SU-DHL-6 (cell line): ENCODE results near the gene KDM2A.

ENCODE experiments used
- H2AFZ ChIP-seq: fragments of 200-600 bp; sonication (generic); 2 replicates; pipeline ENCODE4 v1.6.1; 2014; ENCODE audit warnings: low read depth, mild to moderate bottlenecking, moderate library complexity, mixed read lengths, antibody characterized with exemption, low read length; ENCODE audit not compliant: severe bottlenecking
- H3F3A ChIP-seq: fragments of 200-600 bp; shearing (Covaris generic); 2 replicates; pipeline ENCODE4 v1.6.0; 2016; ENCODE audit warnings: antibody characterized with exemption, mild to moderate bottlenecking; ENCODE audit not compliant: insufficient read depth
- H3K27ac ChIP-seq: fragments of 200-600 bp; sonication (generic); 2 replicates; pipeline ENCODE4 v1.5.1; 2016; ENCODE audit warnings: low read depth, mild to moderate bottlenecking, low read length, moderate library complexity, mixed read lengths
- H3K27me3 ChIP-seq: fragments of 200-600 bp; sonication (generic), shearing (Covaris generic); 2 replicates; pipeline ENCODE4 v1.6.0; 2014; ENCODE audit warnings: mild to moderate bottlenecking, low read length
- H3K36me3 ChIP-seq: fragments of 200-600 bp; sonication (generic); 2 replicates; pipeline ENCODE4 v1.6.1; 2014; ENCODE audit warnings: mild to moderate bottlenecking, low read length, mixed read lengths
- H3K4me2 ChIP-seq: fragments of 300-600, 200-600 bp; shearing (Covaris generic), sonication (generic); 2 replicates; pipeline ENCODE4 v1.6.0; 2014; ENCODE audit warnings: low read length, low read depth, mild to moderate bottlenecking; ENCODE audit not compliant: poor library complexity, severe bottlenecking
- H3K4me3 ChIP-seq: fragments of 200-600 bp; sonication (generic); 2 replicates; pipeline ENCODE4 v1.5.1; 2014; ENCODE audit warnings: antibody characterized with exemption, low read length, mild to moderate bottlenecking, mixed read lengths; ENCODE audit not compliant: insufficient read depth, poor library complexity, severe bottlenecking
- H3K79me2 ChIP-seq: fragments of 200-600 bp; sonication (generic); 2 replicates; pipeline ENCODE4 v1.6.1; 2014; ENCODE audit warnings: mild to moderate bottlenecking, low read length, moderate library complexity; ENCODE audit not compliant: insufficient read depth
- H3K9ac ChIP-seq: fragments of 200-600 bp; sonication (generic); 2 replicates; pipeline ENCODE4 v1.7.0; 2014; ENCODE audit warnings: mild to moderate bottlenecking, low read length
- H3K9me2 ChIP-seq: fragments of 200-600 bp; sonication (generic); replicated peaks from 2 replicates; pipeline ENCODE4 v1.6.1; 2014; ENCODE audit warnings: low read length; ENCODE audit not compliant: insufficient read depth
- H3K9me3 ChIP-seq: fragments of 200-600 bp; sonication (generic); 2 replicates; pipeline ENCODE4 v1.6.1; 2014; ENCODE audit warnings: low read length, mixed read lengths; ENCODE audit not compliant: insufficient read depth
- H4K20me1 ChIP-seq: fragments of 200-600 bp; sonication (generic); 2 replicates; pipeline ENCODE4 v1.6.1; 2014; ENCODE audit warnings: low read depth, mild to moderate bottlenecking, antibody characterized with exemption, low read length, moderate library complexity, mixed read lengths
- CTCF ChIP-seq: fragments of 200-600 bp; sonication (generic); IDR thresholded peaks from one replicate; pipeline ENCODE4 v1.5.1; 2017; ENCODE audit warnings: antibody characterized with exemption, mild to moderate bottlenecking, low read length, moderate library complexity; ENCODE audit not compliant: insufficient read depth, poor library complexity, severe bottlenecking
- EZH2phosphoT487 ChIP-seq: fragments of 200-600 bp; sonication (generic), shearing (Covaris generic); conservative IDR thresholded peaks from 2 replicates; pipeline ENCODE4 v1.6.1; 2018; ENCODE audit warnings: mild to moderate bottlenecking, antibody characterized with exemption, low read length, moderate library complexity, mixed read lengths

KDM2A gene

GRCh38 chr11:67277231-67277961 is 158.3 kb downstream of the KDM2A start:
- Histone ChIP-seq H3K9ac (peak overlapping the region; percentile 73), H3K9me3 (no peaks in the 10 kb centered on the region), H4K20me1 (no peaks in the 10 kb centered on the region), H2AFZ (no peak overlapping the region), H3K36me3 (peaks cover 3% of the 10 kb centered on the region; the same call in 1 of the 2 replicates), H3K27ac (peak overlapping the region; percentile 97), H3K4me3 (peak overlapping the region; percentile 28), H3K9me2 (no peaks in the 10 kb centered on the region), H3F3A (peaks cover 18% of the 10 kb centered on the region), H3K27me3 (no peaks in the 10 kb centered on the region), H3K79me2 (peaks cover 67% of the 10 kb centered on the region), H3K4me2 (peak overlapping the region; percentile 73)
- TF ChIP-seq CTCF (no peak), EZH2phosphoT487 (no peak)

- peaks cover 3% of the 10 kb centered on the region; the same call in 1 of the 2 replicates for H3K36me3 ChIP-seq
- H3K9me3 ChIP-seq = no peaks in the 10 kb centered on the region
- H3K79me2 ChIP-seq = peaks cover 58% of the 10 kb centered on the region
- no peaks in the 10 kb centered on the region for H4K20me1 ChIP-seq
- H3K4me2 ChIP-seq = peak overlapping the region; percentile 73
- no peaks in the 10 kb centered on the region for H3K9me2 ChIP-seq
- H3K9ac ChIP-seq = peak overlapping the region; percentile 73
- H3K4me3 ChIP-seq = no peak overlapping the region
- peak overlapping the region; percentile 97 for H3K27ac ChIP-seq
- H2AFZ ChIP-seq = no peak overlapping the region
- H3F3A ChIP-seq = peaks cover 18% of the 10 kb centered on the region
- TF ChIP-seq EZH2phosphoT487 = no peak
- TF ChIP-seq CTCF = no peak
- H3K27me3 ChIP-seq = no peaks in the 10 kb centered on the region
These were observed 159.3 kb downstream of the KDM2A start for GRCh38 chr11:67278135-67278938.

- Histone ChIP-seq H3K9me3 (no peaks in the 10 kb centered on the region), H3K9me2 (no peaks in the 10 kb centered on the region), H3K27me3 (no peaks in the 10 kb centered on the region), H3K27ac (no peak overlapping the region), H3K9ac (no peak overlapping the region), H3K36me3 (peaks cover 3% of the 10 kb centered on the region; the same call in 1 of the 2 replicates), H3F3A (peaks cover 18% of the 10 kb centered on the region), H3K4me3 (no peak overlapping the region), H3K4me2 (no peak overlapping the region), H4K20me1 (no peaks in the 10 kb centered on the region), H3K79me2 (peaks cover 51% of the 10 kb centered on the region), H2AFZ (no peak overlapping the region)
- TF ChIP-seq CTCF = no peak
- TF ChIP-seq EZH2phosphoT487 = no peak
These were observed 160.0 kb downstream of the KDM2A start for GRCh38 chr11:67278939-67279588.
